ENCODE data around the gene STK24.

Gene STK24

DNA sequence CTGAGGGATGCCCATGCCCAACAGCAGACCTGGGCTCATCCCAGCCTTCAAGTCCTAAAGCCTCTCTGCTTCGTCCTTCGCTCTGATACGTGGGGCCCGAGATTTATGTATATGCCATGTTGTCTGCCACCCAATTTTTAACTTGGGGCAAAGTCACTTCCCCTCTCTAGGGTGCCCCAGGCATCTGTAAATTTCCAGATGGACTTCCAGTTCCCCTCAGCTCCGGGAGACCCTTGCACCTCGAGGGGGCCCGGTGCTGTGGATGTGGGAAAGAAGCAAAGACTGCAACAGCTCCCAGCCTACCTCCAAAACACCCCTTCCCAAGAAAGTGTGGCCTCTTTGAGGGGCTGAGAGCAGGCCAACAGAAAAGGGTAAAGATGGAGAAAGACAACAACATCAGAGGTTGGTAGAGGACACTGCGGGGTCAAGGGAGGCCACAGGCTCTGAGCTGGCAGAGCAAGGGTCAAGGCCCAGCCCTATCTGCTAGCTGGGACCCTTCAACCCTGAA lies 97.4 kb downstream of the STK24 start:
- TF ChIP-seq, protein P1, sequence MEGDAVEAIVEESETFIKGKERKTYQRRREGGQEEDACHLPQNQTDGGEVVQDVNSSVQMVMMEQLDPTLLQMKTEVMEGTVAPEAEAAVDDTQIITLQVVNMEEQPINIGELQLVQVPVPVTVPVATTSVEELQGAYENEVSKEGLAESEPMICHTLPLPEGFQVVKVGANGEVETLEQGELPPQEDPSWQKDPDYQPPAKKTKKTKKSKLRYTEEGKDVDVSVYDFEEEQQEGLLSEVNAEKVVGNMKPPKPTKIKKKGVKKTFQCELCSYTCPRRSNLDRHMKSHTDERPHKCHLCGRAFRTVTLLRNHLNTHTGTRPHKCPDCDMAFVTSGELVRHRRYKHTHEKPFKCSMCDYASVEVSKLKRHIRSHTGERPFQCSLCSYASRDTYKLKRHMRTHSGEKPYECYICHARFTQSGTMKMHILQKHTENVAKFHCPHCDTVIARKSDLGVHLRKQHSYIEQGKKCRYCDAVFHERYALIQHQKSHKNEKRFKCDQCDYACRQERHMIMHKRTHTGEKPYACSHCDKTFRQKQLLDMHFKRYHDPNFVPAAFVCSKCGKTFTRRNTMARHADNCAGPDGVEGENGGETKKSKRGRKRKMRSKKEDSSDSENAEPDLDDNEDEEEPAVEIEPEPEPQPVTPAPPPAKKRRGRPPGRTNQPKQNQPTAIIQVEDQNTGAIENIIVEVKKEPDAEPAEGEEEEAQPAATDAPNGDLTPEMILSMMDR (IDR thresholded peaks at IDR 0.05) = no peak

DNA sequence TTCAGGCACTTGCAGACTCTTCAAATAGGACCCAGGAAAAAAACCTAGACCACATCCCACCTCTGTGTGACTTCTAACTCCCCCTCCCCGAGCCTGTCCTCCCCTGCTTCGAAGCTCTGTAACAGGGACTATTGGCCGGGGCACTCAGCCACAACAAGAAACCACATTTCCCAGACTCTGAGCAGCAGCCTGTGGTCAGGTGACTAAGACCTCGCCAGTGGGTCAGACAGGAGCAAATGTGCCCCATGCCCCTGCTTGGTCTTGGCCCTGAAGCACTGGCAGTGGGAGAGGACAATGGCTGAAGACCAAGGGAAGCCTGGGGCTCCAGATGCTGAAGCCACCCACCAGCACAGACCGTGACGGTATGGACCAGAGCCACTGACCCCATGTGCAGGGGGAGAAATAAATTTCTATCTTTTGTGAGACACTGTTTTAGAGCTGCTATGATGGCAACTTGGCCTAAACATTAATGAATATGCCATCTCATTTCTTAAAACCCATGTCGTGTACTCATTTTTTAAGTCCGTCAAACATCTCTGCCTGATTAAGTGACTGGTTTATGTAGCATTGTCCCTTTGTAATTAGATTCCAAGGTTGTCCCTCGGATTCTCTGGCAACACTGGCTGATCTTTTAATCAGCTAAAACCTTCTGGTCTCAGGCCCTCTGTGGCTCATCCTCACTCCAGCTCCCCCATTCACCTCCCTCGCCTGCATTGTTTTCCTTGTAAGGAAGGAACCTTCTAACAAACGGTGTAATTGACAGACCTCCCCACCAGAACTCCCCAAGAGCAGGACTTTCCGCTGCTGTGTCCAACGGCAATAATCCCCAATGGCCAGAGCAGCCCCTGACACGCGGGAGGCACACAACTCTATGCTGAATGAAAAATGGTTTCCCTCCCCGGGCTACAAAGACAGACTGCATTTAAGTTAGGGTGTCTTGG lies 98.4 kb downstream of the STK24 start:
- TF ChIP-seq, protein P1 (IDR thresholded peaks at IDR 0.05) = no peak

DNA sequence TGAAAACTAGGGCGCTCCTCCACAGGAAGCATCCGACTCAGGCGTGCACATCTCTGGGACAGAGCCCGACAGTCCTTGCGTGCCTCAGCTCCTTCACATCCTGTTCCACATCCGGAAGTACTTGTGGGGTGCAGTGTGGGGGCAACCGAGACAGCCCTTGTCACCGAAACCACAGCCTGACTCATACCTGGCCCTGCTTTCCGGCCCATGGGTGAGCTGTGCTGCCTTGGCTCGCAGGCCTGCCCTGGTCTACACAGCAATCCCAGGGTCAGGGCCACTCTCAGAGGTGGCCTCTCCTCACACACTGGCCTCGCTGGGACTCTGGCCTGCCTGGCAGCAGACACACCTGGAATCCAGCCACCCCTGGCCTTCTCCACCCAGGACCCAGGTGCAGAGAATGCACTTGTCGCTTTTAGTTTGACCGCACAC lies 100.4 kb downstream of the STK24 start:
- TF ChIP-seq, protein P1 (IDR thresholded peaks at IDR 0.05) = no peak

- TF ChIP-seq, protein P1 (IDR thresholded peaks at IDR 0.05) = no peak
Measured at GRCh38 chr13:98476106-98476505, 100.8 kb downstream of the STK24 start.

- TF ChIP-seq, protein P1 (IDR thresholded peaks at IDR 0.05) = no peak
Measured at GRCh38 chr13:98475522-98475921, 101.4 kb downstream of the STK24 start.

GRCh38 chr13:98474761-98475160 lies 102.1 kb downstream of the STK24 start:
- TF ChIP-seq, protein P1 (IDR thresholded peaks at IDR 0.05) = no peak

GRCh38 chr13:98474292-98474691 lies 102.6 kb downstream of the STK24 start:
- TF ChIP-seq, protein P1 (IDR thresholded peaks at IDR 0.05) = no peak
